HepG2 (cell line): ENCODE results near the gene NBEAL1. TPM values are rescaled to one million over a fixed set of nuclear protein-coding genes. Genes with fewer than 3 reads are reported as not detected.

Experiments
- BORCS8-MEF2B ChIP-seq: sonication (generic); formaldehyde crosslinking; IDR thresholded peaks from 2 replicates; pipeline ENCODE4 v1.8.0; 2022; ENCODE audit warnings: mild to moderate bottlenecking, missing genetic modification reagents
- HNRNPH1 ChIP-seq: fragments of 200-400 bp; formaldehyde crosslinking; optimal IDR thresholded peaks from 2 replicates; pipeline ENCODE3; 2017; ENCODE audit warnings: mild to moderate bottlenecking, low read depth, low read length
- NCOA1 ChIP-seq: sonication (generic); formaldehyde crosslinking; IDR thresholded peaks from 2 replicates; pipeline ENCODE4 v1.9.0; 2021; ENCODE audit warnings: missing genetic modification reagents
- SP2 ChIP-seq: sonication (generic); formaldehyde crosslinking; IDR thresholded peaks from 2 replicates; pipeline ENCODE4 v1.5.1; 2020; ENCODE audit warnings: mild to moderate bottlenecking, missing genetic modification reagents
- STAT5B ChIP-seq: sonication (generic); formaldehyde crosslinking; IDR thresholded peaks from 2 replicates; pipeline ENCODE4 v1.4.0; 2020; ENCODE audit warnings: missing genetic modification reagents
- TCF7 ChIP-seq: sonication (generic); IDR thresholded peaks from 2 replicates; pipeline ENCODE4 v1.6.1; 2016; ENCODE audit warnings: antibody characterized with exemption, low read depth
- U2AF2 ChIP-seq: fragments of 200-400 bp; formaldehyde crosslinking; IDR thresholded peaks from 2 replicates; pipeline ENCODE4 v1.6.1; 2017; ENCODE audit warnings: low read depth, mild to moderate bottlenecking, low read length
- polyA plus RNA-seq, 8 experiments: library from polyadenylated mRNA; depleted of rRNA in 3 of 8; stranded (reverse) in 7 of 8; unstranded in 1 of 8; fragments of >200 nt; fragmentation: Illumina TruSeq in 4 of 8; extraction: Trizol in 4 of 8; gene quantifications; 2 replicates each; pipeline versions ENCODE4 v1.2.1 to v1.2.3, GENCODE V29; 2011 to 2016; ENCODE audit warnings: low read depth in 4 of 8, missing spikeins in 1 of 8, mixed read lengths in 1 of 8; ENCODE audit not compliant: insufficient read depth in 1 of 8
- total RNA-seq, 5 experiments: library from RNA; depleted of rRNA; stranded (reverse); fragments of >200 nt; fragmentation: Illumina TruSeq; extraction: Trizol; gene quantifications; 2 replicates each; pipeline ENCODE4 v1.2.3, GENCODE V29; 2016; ENCODE audit warnings: low read depth in 1 of 5
- TF ChIP-seq, protein P1 (sequence below): sonication (generic); formaldehyde crosslinking; IDR thresholded peaks from one replicate; pipeline ENCODE4 v1.5.1; 2020; ENCODE audit warnings: mild to moderate bottlenecking, missing genetic modification reagents; ENCODE audit errors: not compliant biosample characterization
- TF ChIP-seq, protein P2 (sequence below): sonication (generic); formaldehyde crosslinking; IDR thresholded peaks from 2 replicates; pipeline ENCODE4 v1.4.0; 2020; ENCODE audit warnings: low read depth, missing genetic modification reagents
- TF ChIP-seq, protein P3 (sequence below): sonication (generic); formaldehyde crosslinking; IDR thresholded peaks from 2 replicates; pipeline ENCODE4 v1.8.1; 2022; ENCODE audit warnings: low read depth, mild to moderate bottlenecking, missing genetic modification reagents

NBEAL1 gene
- total and polyA plus RNA-seq, 2 of the 13 experiments (the other 11 are each of a cell fraction or from before 2014, with no cell fraction given): 6.4 to 15.7 TPM

GRCh38 chr2:203014456-203015199 is at the start of gene NBEAL1 (continued):
- TF ChIP-seq, protein P1, sequence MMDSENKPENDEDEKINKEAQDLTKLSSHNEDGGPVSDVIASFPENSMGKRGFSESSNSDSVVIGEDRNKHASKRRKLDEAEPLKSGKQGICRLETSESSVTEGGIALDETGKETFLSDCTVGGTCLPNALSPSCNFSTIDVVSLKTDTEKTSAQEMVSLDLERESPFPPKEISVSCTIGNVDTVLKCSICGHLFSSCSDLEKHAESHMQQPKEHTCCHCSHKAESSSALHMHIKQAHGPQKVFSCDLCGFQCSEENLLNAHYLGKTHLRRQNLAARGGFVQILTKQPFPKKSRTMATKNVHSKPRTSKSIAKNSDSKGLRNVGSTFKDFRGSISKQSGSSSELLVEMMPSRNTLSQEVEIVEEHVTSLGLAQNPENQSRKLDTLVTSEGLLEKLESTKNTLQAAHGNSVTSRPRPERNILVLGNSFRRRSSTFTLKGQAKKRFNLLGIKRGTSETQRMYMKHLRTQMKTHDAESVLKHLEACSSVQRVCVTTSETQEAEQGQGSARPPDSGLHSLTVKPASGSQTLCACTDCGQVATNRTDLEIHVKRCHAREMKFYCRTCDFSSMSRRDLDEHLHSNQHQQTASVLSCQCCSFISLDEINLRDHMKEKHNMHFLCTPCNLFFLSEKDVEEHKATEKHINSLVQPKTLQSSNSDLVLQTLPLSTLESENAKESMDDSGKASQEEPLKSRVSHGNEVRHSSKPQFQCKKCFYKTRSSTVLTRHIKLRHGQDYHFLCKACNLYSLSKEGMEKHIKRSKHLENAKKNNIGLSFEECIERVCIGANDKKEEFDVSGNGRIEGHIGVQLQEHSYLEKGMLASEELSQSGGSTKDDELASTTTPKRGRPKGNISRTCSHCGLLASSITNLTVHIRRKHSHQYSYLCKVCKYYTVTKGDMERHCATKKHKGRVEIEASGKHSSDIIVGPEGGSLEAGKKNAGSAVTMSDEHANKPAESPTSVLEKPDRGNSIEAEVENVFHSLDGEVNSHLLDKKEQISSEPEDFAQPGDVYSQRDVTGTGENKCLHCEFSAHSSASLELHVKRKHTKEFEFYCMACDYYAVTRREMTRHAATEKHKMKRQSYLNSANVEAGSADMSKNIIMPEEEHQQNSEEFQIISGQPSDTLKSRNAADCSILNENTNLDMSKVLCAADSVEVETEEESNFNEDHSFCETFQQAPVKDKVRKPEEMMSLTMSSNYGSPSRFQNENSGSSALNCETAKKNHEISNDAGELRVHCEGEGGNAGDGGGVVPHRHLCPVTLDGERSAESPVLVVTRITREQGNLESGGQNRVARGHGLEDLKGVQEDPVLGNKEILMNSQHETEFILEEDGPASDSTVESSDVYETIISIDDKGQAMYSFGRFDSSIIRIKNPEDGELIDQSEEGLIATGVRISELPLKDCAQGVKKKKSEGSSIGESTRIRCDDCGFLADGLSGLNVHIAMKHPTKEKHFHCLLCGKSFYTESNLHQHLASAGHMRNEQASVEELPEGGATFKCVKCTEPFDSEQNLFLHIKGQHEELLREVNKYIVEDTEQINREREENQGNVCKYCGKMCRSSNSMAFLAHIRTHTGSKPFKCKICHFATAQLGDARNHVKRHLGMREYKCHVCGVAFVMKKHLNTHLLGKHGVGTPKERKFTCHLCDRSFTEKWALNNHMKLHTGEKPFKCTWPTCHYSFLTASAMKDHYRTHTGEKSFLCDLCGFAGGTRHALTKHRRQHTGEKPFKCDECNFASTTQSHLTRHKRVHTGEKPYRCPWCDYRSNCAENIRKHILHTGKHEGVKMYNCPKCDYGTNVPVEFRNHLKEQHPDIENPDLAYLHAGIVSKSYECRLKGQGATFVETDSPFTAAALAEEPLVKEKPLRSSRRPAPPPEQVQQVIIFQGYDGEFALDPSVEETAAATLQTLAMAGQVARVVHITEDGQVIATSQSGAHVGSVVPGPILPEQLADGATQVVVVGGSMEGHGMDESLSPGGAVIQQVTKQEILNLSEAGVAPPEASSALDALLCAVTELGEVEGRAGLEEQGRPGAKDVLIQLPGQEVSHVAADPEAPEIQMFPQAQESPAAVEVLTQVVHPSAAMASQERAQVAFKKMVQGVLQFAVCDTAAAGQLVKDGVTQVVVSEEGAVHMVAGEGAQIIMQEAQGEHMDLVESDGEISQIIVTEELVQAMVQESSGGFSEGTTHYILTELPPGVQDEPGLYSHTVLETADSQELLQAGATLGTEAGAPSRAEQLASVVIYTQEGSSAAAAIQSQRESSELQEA (CRISPR knock-in tag): peak; percentile 89
- TF ChIP-seq SP2 (CRISPR knock-in tag) (no peak; the same call in none of the 2 replicates), STAT5B (CRISPR knock-in tag) (no peak), BORCS8-MEF2B (CRISPR knock-in tag) (peak; percentile 94), U2AF2 (no peak), HNRNPH1 (no peak), NCOA1 (CRISPR knock-in tag) (no peak), TCF7 (no peak)
- TF ChIP-seq, protein P2, sequence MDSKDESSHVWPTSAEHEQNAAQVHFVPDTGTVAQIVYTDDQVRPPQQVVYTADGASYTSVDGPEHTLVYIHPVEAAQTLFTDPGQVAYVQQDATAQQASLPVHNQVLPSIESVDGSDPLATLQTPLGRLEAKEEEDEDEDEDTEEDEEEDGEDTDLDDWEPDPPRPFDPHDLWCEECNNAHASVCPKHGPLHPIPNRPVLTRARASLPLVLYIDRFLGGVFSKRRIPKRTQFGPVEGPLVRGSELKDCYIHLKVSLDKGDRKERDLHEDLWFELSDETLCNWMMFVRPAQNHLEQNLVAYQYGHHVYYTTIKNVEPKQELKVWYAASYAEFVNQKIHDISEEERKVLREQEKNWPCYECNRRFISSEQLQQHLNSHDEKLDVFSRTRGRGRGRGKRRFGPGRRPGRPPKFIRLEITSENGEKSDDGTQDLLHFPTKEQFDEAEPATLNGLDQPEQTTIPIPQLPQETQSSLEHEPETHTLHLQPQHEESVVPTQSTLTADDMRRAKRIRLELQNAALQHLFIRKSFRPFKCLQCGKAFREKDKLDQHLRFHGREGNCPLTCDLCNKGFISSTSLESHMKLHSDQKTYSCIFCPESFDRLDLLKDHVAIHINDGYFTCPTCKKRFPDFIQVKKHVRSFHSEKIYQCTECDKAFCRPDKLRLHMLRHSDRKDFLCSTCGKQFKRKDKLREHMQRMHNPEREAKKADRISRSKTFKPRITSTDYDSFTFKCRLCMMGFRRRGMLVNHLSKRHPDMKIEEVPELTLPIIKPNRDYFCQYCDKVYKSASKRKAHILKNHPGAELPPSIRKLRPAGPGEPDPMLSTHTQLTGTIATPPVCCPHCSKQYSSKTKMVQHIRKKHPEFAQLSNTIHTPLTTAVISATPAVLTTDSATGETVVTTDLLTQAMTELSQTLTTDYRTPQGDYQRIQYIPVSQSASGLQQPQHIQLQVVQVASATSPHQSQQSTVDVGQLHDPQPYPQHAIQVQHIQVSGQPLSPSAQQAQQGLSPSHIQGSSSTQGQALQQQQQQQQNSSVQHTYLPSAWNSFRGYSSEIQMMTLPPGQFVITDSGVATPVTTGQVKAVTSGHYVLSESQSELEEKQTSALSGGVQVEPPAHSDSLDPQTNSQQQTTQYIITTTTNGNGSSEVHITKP: peak; percentile 23; the same call in 1 of the 2 replicates
- TF ChIP-seq, protein P3, sequence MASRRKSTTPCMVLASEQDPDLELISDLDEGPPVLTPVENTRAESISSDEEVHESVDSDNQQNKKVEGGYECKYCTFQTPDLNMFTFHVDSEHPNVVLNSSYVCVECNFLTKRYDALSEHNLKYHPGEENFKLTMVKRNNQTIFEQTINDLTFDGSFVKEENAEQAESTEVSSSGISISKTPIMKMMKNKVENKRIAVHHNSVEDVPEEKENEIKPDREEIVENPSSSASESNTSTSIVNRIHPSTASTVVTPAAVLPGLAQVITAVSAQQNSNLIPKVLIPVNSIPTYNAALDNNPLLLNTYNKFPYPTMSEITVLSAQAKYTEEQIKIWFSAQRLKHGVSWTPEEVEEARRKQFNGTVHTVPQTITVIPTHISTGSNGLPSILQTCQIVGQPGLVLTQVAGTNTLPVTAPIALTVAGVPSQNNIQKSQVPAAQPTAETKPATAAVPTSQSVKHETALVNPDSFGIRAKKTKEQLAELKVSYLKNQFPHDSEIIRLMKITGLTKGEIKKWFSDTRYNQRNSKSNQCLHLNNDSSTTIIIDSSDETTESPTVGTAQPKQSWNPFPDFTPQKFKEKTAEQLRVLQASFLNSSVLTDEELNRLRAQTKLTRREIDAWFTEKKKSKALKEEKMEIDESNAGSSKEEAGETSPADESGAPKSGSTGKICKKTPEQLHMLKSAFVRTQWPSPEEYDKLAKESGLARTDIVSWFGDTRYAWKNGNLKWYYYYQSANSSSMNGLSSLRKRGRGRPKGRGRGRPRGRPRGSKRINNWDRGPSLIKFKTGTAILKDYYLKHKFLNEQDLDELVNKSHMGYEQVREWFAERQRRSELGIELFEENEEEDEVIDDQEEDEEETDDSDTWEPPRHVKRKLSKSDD (CRISPR knock-in tag): peak; percentile 100
